Mucosa of gallbladder (tissue), 1 donor: ENCODE results near the gene AAMP. TPM values are rescaled to one million over a fixed set of nuclear protein-coding genes. Genes with fewer than 3 reads are reported as not detected.
"Not testable (repeated sequence)": the region's sequence is repeated elsewhere in the genome, so short reads cannot be mapped to it uniquely, and the experiment has no call there.

Experiments used
- DNase-seq: peaks from one replicate; pipeline ENCODE4 v3.0.0-alpha.2; 2020; ENCODE audit warnings: low spot score
- total RNA-seq: library from RNA; stranded (reverse); gene quantifications from one replicate; pipeline ENCODE4 v1.2.1, GENCODE V29; 2021
- donor health status: DM: no; HTN: no; CAD: no.

The AAMP gene
- total RNA-seq: 114 TPM

GRCh38 chr2:218269900-218270720 is at the start of gene AAMP, which contains the start of gene PNKD:
AAMP (minus strand) TSS chr2:218270137; CDS start chr2:218270086, 51 bp downstream.
PNKD (plus strand) TSS chr2:218270519; CDS start chr2:218270536, 17 bp downstream.
- peak; percentile 100 for DNase-seq

- DNase-seq: no peak
Measured at GRCh38 chr2:218318241-218318640, 48.3 kb upstream of the AAMP start.

- no peak for DNase-seq
Measured at GRCh38 chr2:218317835-218318234, 47.9 kb upstream of the AAMP start.

GRCh38 chr2:218317303-218317630 is 47.3 kb upstream of the AAMP start:
- no peak for DNase-seq

- DNase-seq: no peak
Measured at GRCh38 chr2:218315397-218315796, 45.5 kb upstream of the AAMP start.

- DNase-seq: not testable (repeated sequence)
Measured at GRCh38 chr2:218314764-218315163, 44.8 kb upstream of the AAMP start.

- no peak for DNase-seq
Measured at GRCh38 chr2:218313356-218313755, 43.4 kb upstream of the AAMP start.

GRCh38 chr2:218312267-218312756 is 42.4 kb upstream of the AAMP start:
- peak; percentile 64 for DNase-seq

- DNase-seq: not testable (repeated sequence)
Measured at GRCh38 chr2:218311541-218312266, 41.8 kb upstream of the AAMP start.

- no peak for DNase-seq
Measured at GRCh38 chr2:218310853-218311540, 41.1 kb upstream of the AAMP start.

- DNase-seq: no peak
Measured at GRCh38 chr2:218307415-218308090, 37.6 kb upstream of the AAMP start.

GRCh38 chr2:218306184-218306920 is 36.4 kb upstream of the AAMP start:
- no peak for DNase-seq

GRCh38 chr2:218305383-218305782 is 35.4 kb upstream of the AAMP start:
- no peak for DNase-seq

GRCh38 chr2:218301176-218301819 is 31.4 kb upstream of the AAMP start:
- DNase-seq: peak; percentile 90

- DNase-seq: no peak
Measured at GRCh38 chr2:218300141-218300540, 30.2 kb upstream of the AAMP start.

- no peak for DNase-seq
Measured at GRCh38 chr2:218298314-218298875, 28.5 kb upstream of the AAMP start.

GRCh38 chr2:218296847-218297246 is 26.9 kb upstream of the AAMP start:
- DNase-seq: no peak

- no peak for DNase-seq
Measured at GRCh38 chr2:218296200-218296599, 26.3 kb upstream of the AAMP start.

GRCh38 chr2:218295029-218295428 is 25.1 kb upstream of the AAMP start:
- peak; percentile 29 for DNase-seq

GRCh38 chr2:218294430-218295022 is 24.6 kb upstream of the AAMP start:
- no peak for DNase-seq
